Tibial nerve (tissue), 4 donors: ENCODE measurements around the gene AKAP6.
"Not testable (repeated sequence)": the region's sequence is repeated elsewhere in the genome, so short reads cannot be mapped to it uniquely, and the experiment has no call there.

Source experiments
- CTCF ChIP-seq, 5 experiments: fragments of 200-600 bp in 3 of 5; fragments of 450-650 bp in 2 of 5; sonication (generic) in 3 of 5; IDR thresholded peaks; one replicate each; pipeline ENCODE4 v1.5.1; 2016 to 2019; ENCODE audit warnings: antibody characterized with exemption in 5 of 5, mild to moderate bottlenecking in 3 of 5, moderate library complexity in 2 of 5
- EP300 ChIP-seq, 2 donors: sonication (generic); formaldehyde crosslinking; IDR thresholded peaks; one replicate each; pipeline ENCODE4 v1.6.1; 2017; ENCODE audit warnings: antibody characterized with exemption in 2 of 2, mild to moderate bottlenecking in 1 of 2
- POLR2A ChIP-seq, 2 donors: fragments of 450-650 bp; IDR thresholded peaks; one replicate each; pipeline ENCODE4 v1.6.1; 2017; ENCODE audit warnings: antibody characterized with exemption in 2 of 2, mild to moderate bottlenecking in 2 of 2, moderate library complexity in 2 of 2

- not testable (repeated sequence) for TF ChIP-seq CTCF, EP300, POLR2A (IDR thresholded peaks at IDR 0.05)
Observed at GRCh38 chr14:32373174-32373573, 44.1 kb downstream of the AKAP6 start.
